Colonic mucosa (tissue), 4 donors: Measurements from ENCODE around the gene CDR2L. TPM values are rescaled to one million over a fixed set of nuclear protein-coding genes. Genes with fewer than 3 reads are reported as not detected.

Experiments
- DNase-seq: peaks from one replicate; pipeline ENCODE4 v3.0.0-alpha.2; 2020
- H3K27ac ChIP-seq: fragments of 200-600 bp; one replicate; pipeline ENCODE4 v1.8.0; 2021
- H3K27me3 ChIP-seq: fragments of 200-600 bp; one replicate; pipeline ENCODE4 v1.8.0; 2021
- H3K36me3 ChIP-seq: fragments of 200-600 bp; one replicate; pipeline ENCODE4 v1.8.0; 2021
- H3K4me1 ChIP-seq: fragments of 200-600 bp; one replicate; pipeline ENCODE4 v1.8.0; 2021; ENCODE audit warnings: mild to moderate bottlenecking
- H3K4me3 ChIP-seq: fragments of 200-600 bp; one replicate; pipeline ENCODE4 v1.8.0; 2021
- H3K9ac ChIP-seq, 2 donors: one replicate each; pipeline ENCODE4 v1.7.0; 2013; ENCODE audit warnings: control low read depth in 2 of 2, low read depth in 2 of 2, low read length in 2 of 2
- H3K9me3 ChIP-seq: fragments of 200-600 bp; one replicate; pipeline ENCODE4 v1.8.0; 2021
- intact Hi-C: fragments of 100-400 bp; cut with DNase I; formaldehyde crosslinking; loops from one replicate; pipeline ENCODE4 v1.14.1; 2022
- total RNA-seq, 2 donors: library from RNA; stranded (reverse); fragmentation: NEBNext Ultra II Directional in 1 of 2; extraction: Animal tissue kit (Norgen Biotek cat#: 25700) in 1 of 2; gene quantifications; one replicate each; pipeline ENCODE4 v1.2.1, GENCODE V29; 2021
- TF ChIP-seq, protein P1 (sequence below): fragments of 200-600 bp; IDR thresholded peaks from one replicate; pipeline ENCODE4 v1.8.0; 2022; ENCODE audit warnings: antibody characterized with exemption, mild to moderate bottlenecking
- donor health status: healthy.
- donor health status: DM: no; HTN: no; CAD: no.
- donor health status: DM: no; HTN: no; CAD: no.

The CDR2L gene
- total RNA-seq, 2 donors from 2014 or later: 3.7 to 4.1 TPM

DNA sequence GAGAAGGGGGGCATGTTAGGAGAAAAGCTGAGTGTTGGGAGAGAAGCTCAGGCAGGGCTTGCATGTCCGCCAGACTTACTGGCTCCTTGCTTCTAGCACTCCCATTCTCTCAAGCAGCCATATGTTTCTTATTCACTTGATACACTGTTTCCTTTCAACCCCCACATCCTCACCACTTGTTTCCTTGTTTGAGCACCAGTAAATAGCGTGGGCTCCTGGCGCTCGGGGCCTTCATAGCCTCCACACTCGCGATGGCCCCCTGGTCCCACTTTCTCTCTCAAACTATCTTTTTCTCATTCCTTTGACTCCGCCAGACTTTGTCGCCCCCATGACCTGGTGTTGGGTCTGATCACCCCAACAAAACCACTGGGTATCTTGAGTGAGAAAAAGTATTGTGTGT, 42.7 kb downstream of the CDR2L start:
- no peak overlapping the region for H3K9ac ChIP-seq
- H3K27ac ChIP-seq: no peak overlapping the region
- H3K36me3 ChIP-seq: no peaks in the 10 kb centered on the region
- no peaks in the 10 kb centered on the region for H3K27me3 ChIP-seq
- no peaks in the 10 kb centered on the region for H3K9me3 ChIP-seq
- H3K4me3 ChIP-seq: no peak overlapping the region
- DNase-seq: no peak
- intact Hi-C loops: no loop called here
- TF ChIP-seq, protein P1, sequence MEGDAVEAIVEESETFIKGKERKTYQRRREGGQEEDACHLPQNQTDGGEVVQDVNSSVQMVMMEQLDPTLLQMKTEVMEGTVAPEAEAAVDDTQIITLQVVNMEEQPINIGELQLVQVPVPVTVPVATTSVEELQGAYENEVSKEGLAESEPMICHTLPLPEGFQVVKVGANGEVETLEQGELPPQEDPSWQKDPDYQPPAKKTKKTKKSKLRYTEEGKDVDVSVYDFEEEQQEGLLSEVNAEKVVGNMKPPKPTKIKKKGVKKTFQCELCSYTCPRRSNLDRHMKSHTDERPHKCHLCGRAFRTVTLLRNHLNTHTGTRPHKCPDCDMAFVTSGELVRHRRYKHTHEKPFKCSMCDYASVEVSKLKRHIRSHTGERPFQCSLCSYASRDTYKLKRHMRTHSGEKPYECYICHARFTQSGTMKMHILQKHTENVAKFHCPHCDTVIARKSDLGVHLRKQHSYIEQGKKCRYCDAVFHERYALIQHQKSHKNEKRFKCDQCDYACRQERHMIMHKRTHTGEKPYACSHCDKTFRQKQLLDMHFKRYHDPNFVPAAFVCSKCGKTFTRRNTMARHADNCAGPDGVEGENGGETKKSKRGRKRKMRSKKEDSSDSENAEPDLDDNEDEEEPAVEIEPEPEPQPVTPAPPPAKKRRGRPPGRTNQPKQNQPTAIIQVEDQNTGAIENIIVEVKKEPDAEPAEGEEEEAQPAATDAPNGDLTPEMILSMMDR: no peak
- H3K4me1 ChIP-seq: peaks cover 3% of the 10 kb centered on the region

GRCh38 chr17:75031972-75032719, 44.7 kb downstream of the CDR2L start:
- H3K9me3 ChIP-seq: no peaks in the 10 kb centered on the region
- peak overlapping the region; percentile 32 for H3K27ac ChIP-seq
- H3K27me3 ChIP-seq: no peaks in the 10 kb centered on the region
- H3K9ac ChIP-seq: peak overlapping the region; percentile 3 to 14
- peak; percentile 80 for DNase-seq
- no peak overlapping the region for H3K4me3 ChIP-seq
- H3K4me1 ChIP-seq: peaks cover 3% of the 10 kb centered on the region
- intact Hi-C loops: no loop called here
- TF ChIP-seq, protein P1: no peak
- no peaks in the 10 kb centered on the region for H3K36me3 ChIP-seq

DNA sequence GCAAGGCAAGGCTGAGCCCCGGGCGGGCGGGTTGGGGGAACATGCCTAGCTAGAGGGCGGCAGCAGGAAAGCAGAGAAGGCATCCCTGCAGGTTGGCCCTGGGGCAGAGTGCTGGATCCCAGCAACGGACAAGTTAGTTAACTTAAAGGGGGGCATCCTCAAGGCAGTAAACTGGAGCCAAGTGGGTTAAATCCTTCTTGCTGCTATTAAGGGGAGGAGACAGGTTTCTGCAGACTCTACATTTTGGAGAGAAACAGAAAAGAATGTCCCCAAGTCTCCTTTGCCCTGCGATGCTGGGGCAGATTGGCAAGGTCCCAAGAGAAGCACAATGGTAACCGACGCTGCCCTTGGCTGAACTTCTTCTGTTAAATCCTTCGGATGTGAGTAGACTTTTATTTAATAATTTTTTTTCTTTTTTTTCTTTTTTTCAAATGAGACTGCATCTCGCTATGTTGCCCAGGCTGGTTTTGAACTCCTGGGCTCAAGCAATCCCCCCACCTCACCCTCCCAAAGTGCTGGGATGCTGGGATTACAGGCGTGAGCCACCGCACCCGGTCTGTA, 45.4 kb downstream of the CDR2L start:
- peak overlapping the region; percentile 32 for H3K27ac ChIP-seq
- no peaks in the 10 kb centered on the region for H3K27me3 ChIP-seq
- H3K4me3 ChIP-seq: no peak overlapping the region
- DNase-seq: peak; percentile 38
- intact Hi-C loops: no loop called here
- H3K36me3 ChIP-seq: no peaks in the 10 kb centered on the region
- H3K9ac ChIP-seq: peak overlapping the region; percentile 14 to 87
- TF ChIP-seq, protein P1: no peak
- peaks cover 3% of the 10 kb centered on the region for H3K4me1 ChIP-seq
- no peaks in the 10 kb centered on the region for H3K9me3 ChIP-seq

DNA sequence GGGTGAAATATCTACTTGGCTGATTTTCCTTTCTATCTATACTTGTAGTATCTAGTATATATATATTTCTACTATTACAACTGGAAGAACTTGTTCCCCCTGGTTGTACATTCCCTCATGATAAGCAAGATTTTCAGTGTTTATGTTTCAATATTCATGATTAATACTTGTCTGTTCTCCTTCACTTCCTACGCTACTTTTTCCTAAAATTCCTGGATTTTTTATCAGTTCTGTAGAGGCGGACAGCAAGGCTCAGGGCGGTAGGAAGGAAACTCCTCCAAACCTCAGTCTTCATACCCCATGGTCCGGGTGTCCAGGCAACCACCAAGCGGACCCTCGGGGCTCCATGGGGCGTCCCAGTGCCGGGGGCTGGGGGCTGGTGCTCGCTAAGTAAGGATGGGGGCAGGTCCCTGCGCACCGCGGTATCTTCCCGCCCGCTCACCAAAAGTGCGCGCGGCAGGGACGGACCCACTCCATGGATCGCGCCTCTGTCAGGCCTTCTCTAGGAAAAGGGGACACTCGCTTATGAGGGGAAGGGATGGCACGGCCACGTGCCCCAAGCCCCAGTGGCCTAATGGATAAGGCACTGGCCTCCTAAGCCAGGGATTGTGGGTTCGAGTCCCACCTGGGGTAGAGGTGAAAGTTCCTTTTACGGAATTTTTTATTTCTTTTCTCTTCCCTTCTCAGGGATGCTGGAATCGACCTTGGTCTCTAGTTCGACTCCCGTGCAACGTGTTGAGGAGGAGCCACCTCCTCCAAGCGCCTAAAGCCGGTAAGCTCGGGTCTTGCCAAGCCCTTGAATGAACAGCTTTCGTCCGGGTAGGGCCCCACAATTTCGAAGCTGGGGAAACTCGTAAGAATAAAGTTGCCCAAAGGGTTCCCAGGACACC, 46.2 kb downstream of the CDR2L start:
- DNase-seq: peak; percentile 98
- Histone ChIP-seq H3K27ac (peak overlapping the region; percentile 72), H3K9ac (peak overlapping the region; percentile 56 to 87), H3K9me3 (no peaks in the 10 kb centered on the region), H3K4me1 (peaks cover 3% of the 10 kb centered on the region), H3K27me3 (no peaks in the 10 kb centered on the region), H3K4me3 (peak overlapping the region; percentile 58), H3K36me3 (peaks cover 4% of the 10 kb centered on the region)
- TF ChIP-seq, protein P1: no peak
- intact Hi-C loops: no loop called here

DNA sequence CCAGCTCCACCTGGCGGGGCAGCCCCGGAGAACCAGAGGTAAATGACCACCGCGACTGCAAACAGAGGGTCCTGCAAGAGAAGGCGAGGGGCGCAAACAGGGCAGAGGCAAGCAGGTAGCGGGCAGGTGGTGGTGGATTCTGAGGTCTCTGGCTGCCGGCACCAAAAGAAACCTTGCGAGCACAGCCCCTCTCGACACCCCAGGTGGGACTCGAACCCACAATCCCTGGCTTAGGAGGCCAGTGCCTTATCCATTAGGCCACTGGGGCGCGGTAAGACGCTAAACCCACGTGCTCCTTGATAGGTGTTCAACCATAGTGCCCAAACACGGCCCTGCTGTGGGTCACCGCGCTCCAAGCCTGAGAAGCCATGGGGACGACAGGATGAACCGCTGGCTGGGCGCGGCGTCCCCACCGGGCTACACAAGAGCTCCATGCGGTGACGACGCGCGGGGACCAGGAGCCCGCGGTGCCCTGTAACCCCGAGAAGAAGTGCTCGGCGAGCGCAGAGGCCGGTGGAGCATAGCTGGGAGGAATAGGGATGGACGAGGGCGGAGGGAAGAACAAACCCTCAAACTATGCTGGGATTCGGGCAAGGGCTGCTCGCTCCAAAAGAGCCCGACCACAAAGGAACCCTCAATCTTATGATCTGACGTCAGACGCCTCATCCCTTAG, 46.9 kb downstream of the CDR2L start:
- Histone ChIP-seq H3K27ac (peak overlapping the region; percentile 72), H3K27me3 (no peaks in the 10 kb centered on the region), H3K4me3 (peak overlapping the region; percentile 58), H3K9me3 (no peaks in the 10 kb centered on the region), H3K36me3 (peaks cover 9% of the 10 kb centered on the region), H3K4me1 (peaks cover 3% of the 10 kb centered on the region), H3K9ac (peak overlapping the region; percentile 48 to 87)
- TF ChIP-seq, protein P1: no peak
- DNase-seq: peak; percentile 94
- intact Hi-C loops: no loop called here
